GM21381 (cell line): ENCODE results near the gene SAMM50.
"Not testable (repeated sequence)": the region's sequence is repeated elsewhere in the genome, so short reads cannot be mapped to it uniquely, and the experiment has no call there.

Experiments
- ATAC-seq: cut with Tn5 transposase; IDR thresholded peaks from one replicate; pipeline ENCODE4 v1.9.1; 2021; ENCODE audit warnings: mild to moderate bottlenecking, moderate library complexity; ENCODE audit not compliant: unreplicated experiment

SAMM50 gene

DNA sequence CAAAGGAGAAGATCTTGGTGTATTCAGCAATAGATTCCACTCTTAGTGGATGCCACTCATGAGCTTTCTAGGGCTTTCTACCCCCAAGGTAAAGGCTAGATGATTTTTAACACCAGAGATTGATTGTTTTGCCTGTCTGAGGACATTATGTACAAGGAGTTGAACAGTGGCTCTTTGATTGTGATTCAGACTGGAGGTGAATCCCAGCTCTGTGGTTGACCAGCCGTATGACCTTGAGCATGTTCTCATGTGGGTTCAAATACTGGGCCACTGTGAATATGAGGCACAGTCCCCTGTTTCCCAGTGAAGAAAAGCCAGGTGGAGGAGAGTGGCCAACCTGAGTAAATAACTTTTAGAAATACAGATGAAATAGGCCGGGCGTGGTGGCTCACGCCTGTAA, 44.9 kb downstream of the SAMM50 start:
- ATAC-seq, result no peak

DNA sequence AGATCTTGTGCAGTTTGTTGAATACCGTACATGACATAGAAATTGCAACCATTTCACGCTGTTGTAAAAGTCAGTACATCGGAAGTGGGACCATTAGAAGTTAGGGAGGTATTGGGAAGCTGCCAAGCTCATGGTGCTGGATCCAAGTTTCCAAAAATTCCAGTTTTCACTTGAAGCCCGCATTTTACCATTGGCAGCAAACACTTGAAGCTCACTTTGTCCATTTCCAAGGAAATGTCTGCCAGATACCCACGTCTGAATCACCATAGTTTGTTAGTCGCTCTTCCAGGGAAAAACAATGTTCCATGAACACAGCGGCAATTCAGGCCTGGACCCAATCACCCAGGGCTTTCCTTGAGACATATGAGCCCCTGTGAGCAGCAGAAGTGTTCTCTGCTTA, 46.3 kb downstream of the SAMM50 start:
- ATAC-seq, result no peak

DNA sequence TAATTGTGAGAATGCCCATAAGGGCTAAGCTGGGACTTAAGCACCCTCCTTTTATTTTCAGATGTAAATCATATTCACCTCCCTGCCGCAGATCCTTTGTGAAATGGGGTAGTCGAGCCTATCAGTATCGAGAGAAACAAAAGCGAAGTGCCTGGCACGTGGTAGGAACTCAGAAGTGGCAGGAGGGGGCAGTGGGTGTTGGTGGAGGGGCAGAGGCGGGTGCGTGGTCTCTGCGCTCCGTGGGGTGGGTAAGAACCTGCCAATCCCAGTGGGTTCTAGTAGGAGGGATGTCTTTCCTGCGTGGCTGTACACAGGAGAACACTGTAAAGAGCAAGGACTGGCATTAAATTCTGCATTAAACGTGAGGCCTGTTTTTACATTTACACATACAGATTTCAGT, 47.1 kb downstream of the SAMM50 start:
- no peak for ATAC-seq

DNA sequence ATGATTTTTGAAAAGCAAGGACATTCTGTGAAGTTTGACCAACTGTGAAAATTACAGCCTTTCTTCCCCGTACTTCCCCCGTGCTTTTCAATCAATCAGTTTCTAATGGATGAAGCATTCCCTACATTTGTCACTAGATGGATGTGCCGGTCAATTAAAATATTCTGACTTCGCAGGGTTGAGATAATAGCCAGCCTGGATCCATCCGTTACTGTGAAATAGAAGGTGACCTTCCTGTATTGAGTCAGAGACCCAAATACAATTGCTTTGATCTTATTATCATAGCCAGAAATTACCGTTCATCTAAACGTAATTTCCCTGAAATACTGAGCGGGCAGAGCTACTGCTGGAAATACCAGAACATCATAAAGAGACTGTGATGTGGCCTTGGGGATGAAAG, 47.8 kb downstream of the SAMM50 start:
- no peak for ATAC-seq

DNA sequence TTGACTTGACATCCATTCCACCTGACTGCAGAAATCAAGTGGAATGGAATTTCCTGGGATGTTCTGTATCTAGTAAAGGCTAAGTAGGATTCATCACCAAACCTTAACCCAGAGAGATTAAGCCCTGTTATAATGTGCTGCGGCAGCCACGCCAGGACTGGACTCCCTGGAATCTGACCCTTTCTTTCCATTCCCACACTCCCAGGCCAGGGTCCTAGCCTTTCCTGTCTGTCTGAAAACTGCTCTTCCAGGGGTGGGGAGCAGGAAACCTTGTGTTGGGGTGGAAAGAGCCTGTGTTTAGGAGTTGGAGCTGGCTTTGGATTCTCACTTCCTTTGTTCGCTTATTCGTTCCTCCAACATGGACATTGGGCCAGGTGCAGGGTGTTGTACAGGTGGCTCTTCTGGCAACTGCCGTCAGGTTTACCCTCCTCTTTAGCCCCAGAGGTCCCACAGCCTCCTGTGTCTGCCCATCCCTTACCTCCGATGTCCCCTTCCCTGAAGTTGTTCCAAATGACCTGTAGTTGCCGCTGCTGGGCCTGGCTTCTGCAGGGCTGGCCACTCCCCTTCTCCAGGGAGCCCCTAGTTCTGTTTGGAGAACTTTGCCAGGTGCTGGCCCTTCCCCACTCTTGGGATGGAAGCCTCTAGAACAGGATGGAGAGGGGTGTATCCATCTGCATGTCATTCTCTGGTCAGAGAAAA, 48.3 kb downstream of the SAMM50 start:
- ATAC-seq, result no peak

DNA sequence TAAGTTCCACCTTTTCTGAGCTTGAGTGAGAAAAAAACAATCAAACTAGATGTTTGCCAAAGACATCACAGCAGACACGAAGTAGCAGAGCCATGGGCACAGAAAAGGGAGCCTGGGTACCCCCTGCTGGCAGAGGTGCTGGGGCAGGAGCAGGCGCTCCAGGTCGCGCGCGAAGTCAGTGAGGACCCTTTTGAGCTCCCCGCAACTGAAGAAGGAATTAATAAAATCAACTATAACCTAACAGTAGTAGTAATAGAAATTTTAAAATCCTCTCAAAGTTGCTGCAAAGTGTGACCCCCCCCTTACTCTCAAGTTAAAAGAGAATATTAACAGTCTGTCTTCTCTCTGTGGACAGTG, 48.8 kb downstream of the SAMM50 start:
- ATAC-seq, result no peak

DNA sequence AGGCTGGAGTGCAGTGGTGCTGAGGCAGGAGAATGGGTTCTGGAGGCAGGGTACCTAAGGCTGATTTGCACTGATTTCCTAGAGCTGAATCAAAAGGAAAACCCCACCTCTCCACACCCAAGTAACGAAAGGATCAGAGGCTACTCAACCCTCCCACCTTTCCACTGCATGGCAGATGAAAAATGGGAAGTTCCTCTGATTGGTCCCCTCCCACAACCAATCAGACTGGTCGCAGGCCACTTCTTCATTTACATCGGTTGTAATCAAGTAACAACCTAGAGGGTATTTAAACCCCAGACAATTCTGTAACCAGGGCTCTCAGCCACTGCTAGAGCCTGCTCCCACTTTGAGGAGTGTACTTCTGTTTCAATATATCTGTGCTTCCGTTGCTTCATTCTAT, 50.3 kb downstream of the SAMM50 start:
- ATAC-seq, result no peak

DNA sequence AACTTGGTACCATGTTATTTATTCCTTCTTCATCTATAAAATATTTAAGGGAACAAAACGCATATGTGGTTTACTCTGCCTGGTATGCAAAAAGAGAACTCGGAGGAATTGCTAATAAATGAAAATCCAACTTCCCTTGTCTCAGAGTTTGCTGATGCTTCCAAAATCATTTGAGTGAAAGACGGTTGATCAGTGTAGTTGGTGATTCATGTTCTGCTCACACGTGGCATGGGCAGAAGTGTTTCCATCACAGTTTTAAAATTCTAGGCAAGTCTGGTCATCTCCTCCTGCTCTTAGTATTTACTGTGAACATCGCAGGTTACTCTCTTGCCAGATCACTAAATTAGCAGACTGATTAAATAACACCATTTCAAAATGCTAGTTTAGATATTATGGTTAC, 56.9 kb downstream of the SAMM50 start:
- ATAC-seq, result no peak

DNA sequence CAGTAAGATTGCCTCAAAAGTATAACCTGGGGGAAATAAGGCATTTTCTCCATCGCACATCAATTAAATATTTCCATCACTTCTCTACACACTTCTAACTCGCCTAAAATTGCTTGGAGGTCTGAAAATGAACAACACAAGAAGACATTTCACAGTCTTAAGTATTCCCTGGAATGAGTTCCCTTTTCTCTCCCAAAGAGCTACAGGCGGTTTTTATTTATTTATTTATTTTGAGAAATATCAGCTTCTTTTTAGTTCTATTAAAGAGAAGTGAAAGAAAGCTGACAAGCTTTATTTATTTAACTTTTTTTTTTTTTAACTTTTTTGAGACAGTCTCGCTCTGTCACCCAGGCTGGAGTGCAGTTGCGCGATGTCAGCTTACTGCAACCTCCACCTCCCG, 57.3 kb downstream of the SAMM50 start:
- no peak for ATAC-seq

DNA sequence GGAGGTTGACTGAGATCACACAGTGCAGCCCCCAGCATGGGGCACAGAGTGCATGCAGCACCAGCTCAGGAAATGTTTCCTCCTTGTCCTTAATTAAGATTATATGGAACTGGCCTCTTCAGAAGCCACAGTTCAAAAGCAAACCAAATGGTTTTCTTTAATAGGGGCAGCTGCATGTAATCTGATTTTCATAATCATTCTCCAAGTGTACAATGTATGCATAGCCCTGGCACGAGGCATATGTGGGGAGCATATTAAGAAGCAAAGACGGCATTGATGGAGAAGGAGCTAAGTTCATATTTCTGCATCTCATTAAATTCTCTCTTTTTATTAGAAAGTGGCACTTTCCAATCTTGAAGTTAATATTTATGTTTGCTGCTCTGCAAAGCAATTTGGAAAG, 59.0 kb downstream of the SAMM50 start:
- ATAC-seq, result no peak

DNA sequence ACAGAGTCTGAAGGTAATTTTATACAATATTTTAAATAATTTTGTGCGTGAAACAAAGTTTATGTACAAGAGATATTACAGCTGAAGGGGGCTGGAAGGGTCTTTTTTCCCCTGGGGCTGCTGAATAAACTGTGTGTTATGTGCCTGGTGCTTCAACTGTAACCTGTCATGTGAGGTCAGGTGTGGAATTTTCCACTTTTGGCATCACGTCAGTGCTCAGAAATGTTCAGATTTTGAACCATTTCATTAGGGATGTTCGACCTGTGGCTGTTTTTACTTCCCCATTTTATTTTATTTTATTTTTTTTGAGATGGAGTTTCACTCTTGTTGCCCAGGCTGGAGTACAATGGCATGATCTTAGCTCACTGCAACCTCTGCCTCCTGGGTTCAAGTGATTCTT, 61.3 kb downstream of the SAMM50 start:
- not testable (repeated sequence) for ATAC-seq

DNA sequence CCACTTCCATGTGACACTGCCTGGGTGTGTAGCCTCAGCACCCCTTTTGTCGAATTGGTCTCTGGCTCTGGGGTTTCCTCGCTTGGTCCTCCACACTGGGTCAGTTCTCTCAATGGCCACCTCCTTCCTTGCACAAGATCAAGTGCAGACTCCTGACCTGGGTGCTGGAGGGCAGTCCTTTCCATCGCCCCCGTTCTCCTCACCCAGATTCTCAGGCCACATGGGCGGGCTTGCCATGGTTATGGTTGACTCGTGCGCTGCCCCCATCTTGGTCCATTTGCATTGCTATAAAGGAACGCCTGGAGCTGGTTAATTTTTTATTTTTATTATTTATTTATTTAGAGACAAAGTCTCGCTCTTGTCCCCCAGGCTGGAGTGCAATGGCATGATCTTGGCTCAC, 63.4 kb downstream of the SAMM50 start:
- ATAC-seq, result no peak

DNA sequence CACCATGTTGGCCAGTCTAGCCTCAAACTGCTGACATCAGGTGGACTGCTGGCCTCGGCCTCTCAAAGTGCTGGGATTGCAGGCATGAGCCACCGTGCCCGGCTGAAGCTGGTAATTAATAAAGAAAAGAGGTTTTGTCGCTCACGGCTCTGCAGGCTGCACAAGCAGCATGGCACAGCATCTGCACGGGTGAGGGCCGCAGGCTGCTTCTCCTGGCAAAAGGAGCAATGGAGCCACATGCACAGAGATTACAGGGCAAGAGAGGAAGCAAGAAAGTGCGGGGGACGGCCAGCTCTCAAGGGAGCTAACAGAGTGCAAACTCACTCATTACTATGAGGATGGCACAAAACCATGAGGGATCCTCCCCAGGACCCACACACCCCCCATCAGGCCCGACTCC, 64.2 kb downstream of the SAMM50 start:
- no peak for ATAC-seq

DNA sequence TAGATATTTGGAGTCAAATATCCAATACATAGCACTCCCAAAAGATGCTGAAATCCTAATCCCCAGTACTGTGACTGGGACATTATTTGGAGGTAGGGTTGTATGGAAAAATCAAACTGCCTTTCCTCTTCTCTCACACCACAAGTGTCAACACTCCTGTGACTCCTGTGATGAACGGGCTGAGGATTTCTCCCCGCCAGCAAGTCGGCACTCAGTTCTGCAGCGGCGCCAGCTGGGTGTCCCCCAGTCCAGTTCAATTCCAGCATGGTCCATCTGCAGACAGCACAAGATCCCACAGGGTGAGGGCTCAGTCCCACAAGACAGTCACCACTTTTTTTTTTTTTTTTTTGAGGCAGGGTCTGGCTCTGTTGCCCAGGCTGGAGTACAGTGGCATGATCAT, 64.6 kb downstream of the SAMM50 start:
- ATAC-seq, result no peak

DNA sequence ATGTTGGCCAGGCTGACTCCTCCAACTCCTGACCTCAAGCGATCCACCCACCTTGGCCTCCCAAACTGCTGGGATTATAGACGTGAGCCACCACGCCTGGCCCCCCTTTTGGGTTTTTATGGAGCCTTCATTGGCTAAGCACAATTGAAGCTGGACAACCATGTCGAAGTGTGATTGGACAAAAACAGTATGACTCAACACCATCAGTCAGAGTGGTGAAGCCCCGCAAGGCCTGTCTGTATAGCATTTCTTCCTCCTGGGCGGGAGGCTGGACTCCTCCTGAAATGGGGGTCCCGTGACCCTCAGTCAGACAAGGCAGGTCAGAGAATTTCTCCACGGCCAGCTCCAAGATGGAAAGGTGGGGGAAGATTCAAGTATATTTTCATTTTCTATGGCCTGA, 65.7 kb downstream of the SAMM50 start:
- no peak for ATAC-seq

DNA sequence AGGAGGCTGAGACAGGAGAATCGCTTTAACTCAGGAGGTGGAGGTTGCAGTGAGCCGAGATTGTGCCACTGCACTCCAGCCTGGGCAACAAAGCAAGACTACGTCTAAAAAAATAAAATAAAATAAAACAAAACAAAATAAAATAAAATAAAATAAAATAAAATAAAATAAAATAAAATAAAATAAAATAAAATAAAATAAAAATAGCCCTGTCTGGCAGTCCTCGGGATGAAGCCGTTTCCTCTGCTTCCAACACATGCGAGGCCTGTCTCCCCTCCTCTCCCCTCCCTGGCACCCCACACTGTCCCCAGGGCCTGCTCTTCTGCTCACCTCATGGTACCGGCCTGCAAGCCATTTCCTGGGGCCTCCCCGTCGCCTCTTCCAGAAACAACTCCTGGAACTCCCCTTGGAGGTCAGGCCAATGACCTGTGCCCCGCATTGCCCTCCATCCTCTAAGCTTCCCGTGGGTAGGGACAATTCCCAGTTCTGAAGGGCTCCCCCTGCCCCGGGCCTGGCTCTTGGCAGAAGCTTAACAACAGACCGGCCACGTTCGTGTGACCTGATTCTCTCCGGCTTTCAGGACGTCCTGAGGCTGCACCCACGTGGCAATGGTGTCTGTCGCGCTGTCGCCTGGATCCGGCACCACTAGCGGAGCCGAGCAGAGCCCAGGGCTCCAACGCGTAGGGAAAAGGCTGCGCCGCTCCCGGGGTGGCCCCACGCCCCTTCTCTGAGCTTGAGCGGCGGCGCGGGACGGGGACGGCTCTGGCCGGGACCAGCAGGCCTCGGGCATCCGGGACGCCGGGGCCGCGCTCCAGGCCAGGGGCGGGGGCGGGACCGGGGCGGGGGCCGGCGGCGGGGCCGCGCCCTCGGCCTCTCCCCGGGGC, 68.4 kb downstream of the SAMM50 start:
- ATAC-seq, result no peak

DNA sequence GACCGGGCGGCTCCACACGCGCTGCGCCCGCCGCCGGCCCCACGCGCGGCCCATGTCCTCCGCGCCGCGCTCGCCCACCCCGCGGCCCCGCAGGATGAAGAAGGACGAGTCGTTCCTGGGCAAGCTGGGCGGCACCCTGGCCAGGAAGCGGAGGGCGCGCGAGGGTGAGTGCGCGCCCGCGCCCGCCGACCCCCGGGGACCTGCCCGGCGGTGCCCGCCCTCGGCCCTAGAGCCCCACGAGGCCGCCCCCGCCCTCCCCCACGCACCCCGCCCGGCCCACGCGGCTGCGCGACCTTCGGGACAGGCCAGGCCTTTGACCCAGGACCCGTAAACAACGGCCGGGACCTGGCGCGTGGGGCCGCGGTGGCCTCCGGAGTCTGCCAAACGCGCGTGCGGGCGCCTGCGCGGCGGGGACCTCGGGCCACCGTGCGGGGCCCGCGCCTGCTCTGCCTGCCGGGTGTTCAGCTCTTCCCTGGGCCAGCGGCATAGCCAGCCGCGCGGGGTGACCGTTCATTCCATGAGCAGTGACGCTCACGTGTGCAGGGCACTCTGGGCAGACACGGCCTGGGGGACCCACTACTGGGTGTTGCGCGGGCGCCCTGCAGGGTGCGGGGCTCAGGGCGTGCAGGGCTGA, 69.2 kb downstream of the SAMM50 start, which contains the start of gene PARVB:
TSS of gene PARVB (plus strand) at position 15 of the 634 bp plus-strand sequence. CDS start at position 53, 38 bp downstream.
- ATAC-seq, result no peak

DNA sequence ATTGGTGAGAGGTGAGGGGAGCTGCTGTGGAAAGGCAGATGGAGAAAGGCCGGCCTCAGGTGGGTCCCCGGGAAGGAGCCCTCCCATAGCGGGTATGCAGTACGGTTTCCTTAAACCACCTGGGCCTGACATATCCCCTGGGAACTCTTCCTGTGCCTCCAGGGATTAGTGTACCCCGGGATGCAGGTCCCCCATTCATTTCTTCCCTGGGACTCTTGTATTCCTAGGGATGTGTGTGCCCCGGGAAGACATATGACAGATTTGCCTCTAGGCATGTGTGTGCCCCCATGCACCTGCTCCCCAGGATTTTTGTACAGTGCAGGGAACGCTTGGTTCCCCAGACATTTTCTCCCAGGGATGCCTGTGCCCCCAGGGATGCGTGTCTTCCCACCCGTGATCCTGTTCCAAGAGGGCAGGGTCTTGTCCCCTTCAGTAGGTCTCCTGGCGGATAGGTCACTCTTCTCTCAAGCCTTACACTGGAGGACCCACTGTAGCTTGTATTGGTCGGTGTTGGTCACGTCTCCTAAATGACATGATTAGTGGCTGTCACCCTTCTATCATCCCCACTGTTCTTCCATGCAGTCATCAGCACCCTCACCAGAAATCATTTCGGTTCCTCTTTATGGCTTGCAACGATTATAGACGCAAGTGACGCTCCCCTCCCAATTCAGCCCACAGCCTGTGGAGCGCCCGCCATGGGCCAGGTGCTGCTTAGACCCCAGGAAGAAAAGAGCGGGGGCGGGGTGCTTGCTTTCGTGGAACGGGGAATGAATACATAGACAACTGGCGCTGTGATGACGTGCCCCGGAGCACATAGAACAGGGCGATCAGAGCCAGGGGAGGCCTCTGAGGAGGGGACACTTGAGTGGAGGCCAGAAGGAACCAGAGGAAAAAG, 70.2 kb downstream of the SAMM50 start:
- peak; percentile 48 for ATAC-seq

DNA sequence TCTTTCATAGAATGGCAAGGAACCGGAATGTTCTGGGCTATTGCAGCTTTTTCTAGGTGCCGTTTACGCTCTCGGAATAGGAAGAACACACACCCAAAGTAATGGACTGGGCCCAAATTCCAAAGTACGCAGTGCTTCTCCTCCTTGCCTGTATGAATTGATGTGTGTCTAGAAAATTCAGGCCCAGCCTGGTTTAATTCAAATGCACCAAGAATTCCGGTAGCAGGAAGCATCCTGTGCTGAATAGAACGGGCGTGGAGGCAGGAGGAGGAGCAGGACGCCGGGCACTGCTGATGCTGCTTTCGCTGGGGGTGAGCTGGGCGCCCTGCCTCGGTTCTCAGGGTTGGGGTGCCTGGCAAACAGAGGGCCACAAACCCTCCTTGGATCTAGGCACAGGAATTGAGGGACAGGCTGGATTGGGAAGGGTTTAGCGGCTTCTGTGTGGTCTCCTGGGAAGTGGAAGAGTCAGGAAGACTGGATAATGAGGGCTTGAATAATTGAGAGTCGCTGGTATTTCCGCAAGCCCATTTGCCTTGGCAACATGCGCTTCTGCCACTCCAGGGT, 70.9 kb downstream of the SAMM50 start:
- no peak for ATAC-seq
